Endodermal cell (in vitro differentiated cells): ENCODE results near the gene SHE. TPM values are rescaled to one million over a fixed set of nuclear protein-coding genes. Genes with fewer than 3 reads are reported as not detected.

Experiments
- DNase-seq: peaks from one replicate; pipeline ENCODE4 v3.0.0-alpha.2; 2017
- H3K27ac ChIP-seq: 2 replicates; pipeline ENCODE4 v1.5.1; 2013; ENCODE audit warnings: mild to moderate bottlenecking, low read depth, low read length, moderate library complexity
- H3K27me3 ChIP-seq: 2 replicates; pipeline ENCODE4 v1.6.1; 2013; ENCODE audit warnings: mild to moderate bottlenecking, low read length, moderate library complexity; ENCODE audit not compliant: insufficient read depth, control insufficient read depth, poor library complexity, severe bottlenecking
- H3K36me3 ChIP-seq: 2 replicates; pipeline ENCODE4 v1.7.0; 2013; ENCODE audit warnings: mild to moderate bottlenecking, low read length, moderate library complexity; ENCODE audit not compliant: control insufficient read depth, insufficient read depth
- H3K4me1 ChIP-seq: one replicate; pipeline ENCODE4 v1.7.0; 2013; ENCODE audit warnings: low read length; ENCODE audit not compliant: control insufficient read depth, insufficient read depth
- H3K4me3 ChIP-seq: 2 replicates; pipeline ENCODE4 v1.5.1; 2013; ENCODE audit warnings: mild to moderate bottlenecking, low read length, moderate library complexity
- H3K9ac ChIP-seq: 2 replicates; pipeline ENCODE4 v1.6.1; 2013; ENCODE audit warnings: mild to moderate bottlenecking, low read length, moderate library complexity; ENCODE audit not compliant: poor library complexity, severe bottlenecking; ENCODE audit errors: extremely low read depth
- H3K9me3 ChIP-seq: 2 replicates; pipeline ENCODE4 v1.6.1; 2013; ENCODE audit warnings: mild to moderate bottlenecking, low read length, moderate library complexity; ENCODE audit not compliant: control insufficient read depth
- H3K27ac Mint-ChIP-seq: 2 replicates; pipeline ENCODE4 v1.8.0; 2020; ENCODE audit warnings: mixed read lengths
- H3K27me3 Mint-ChIP-seq: 2 replicates; pipeline ENCODE4 v1.8.0; 2021; ENCODE audit warnings: mild to moderate bottlenecking, mixed read lengths; ENCODE audit not compliant: insufficient read depth
- H3K36me3 Mint-ChIP-seq: 2 replicates; pipeline ENCODE4 v1.8.0; 2020; ENCODE audit warnings: low read depth, mixed read lengths
- H3K4me1 Mint-ChIP-seq: 2 replicates; pipeline ENCODE4 v1.8.0; 2020; ENCODE audit warnings: mixed read lengths
- H3K4me3 Mint-ChIP-seq: 2 replicates; pipeline ENCODE4 v1.8.0; 2020; ENCODE audit warnings: mild to moderate bottlenecking, moderate library complexity, mixed read lengths
- H3K9me3 Mint-ChIP-seq: 2 replicates; pipeline ENCODE4 v1.8.0; 2020; ENCODE audit warnings: mild to moderate bottlenecking, mixed read lengths
- WGBS, 2 experiments: methylation state at CpG; one replicate each; pipeline versions ENCODE4 v1.1.5 to v1.1.7; 2013; ENCODE audit warnings: missing lambda C conversion rate in 2 of 2, mixed read lengths in 1 of 2; ENCODE audit not compliant: insufficient coverage in 1 of 2, insufficient read length in 1 of 2; 5-methylcytosine and 5-hydroxymethylcytosine counted together
- total RNA-seq, 2 donors: library from RNA; stranded (reverse); fragmentation: NEBNext Ultra II Directional in 1 of 2; extraction: Animal tissue kit (Norgen Biotek cat#: 25700) in 1 of 2; gene quantifications; 2 replicates in 1 of 2; 3 replicates in 1 of 2; pipeline ENCODE4 v1.2.1, GENCODE V29; 2021
- TF ChIP-seq, protein P1 (sequence below): fragments of 200-600 bp; sonication (generic); conservative IDR thresholded peaks from 2 replicates; pipeline ENCODE4 v1.5.0; 2021; ENCODE audit warnings: antibody characterized with exemption, mild to moderate bottlenecking

The SHE gene
- total RNA-seq, 2 donors from 2014 or later: 0.24 to 0.35 TPM

DNA sequence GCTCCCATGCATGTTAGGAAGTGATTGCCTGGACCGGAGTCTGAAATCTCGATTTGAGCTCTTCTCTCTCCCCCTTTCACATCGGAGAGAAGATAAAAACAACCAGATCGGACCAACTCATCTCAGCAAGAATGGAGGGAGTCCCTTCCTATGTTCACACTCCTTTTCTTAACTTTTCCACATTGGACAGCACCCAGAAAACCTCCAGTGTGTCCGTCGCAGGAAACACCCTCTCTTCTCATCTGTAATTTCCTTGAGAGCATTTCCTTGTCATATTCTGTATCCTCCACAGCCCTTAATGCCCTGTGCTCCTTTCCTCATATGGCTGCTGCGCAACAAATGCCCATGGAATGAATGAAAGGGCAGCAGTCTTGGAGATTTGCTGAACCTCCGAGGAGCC, 1.7 kb downstream of the SHE start:
- no peak overlapping the region for H3K9ac ChIP-seq
- Mint-ChIP-seq H3K4me1 (peaks cover 9% of the 10 kb centered on the region), H3K9me3 (peaks cover 12% of the 10 kb centered on the region), H3K36me3 (no peaks in the 10 kb centered on the region), H3K27ac (no peak overlapping the region), H3K4me3 (no peak overlapping the region), H3K27me3 (peaks cover 66% of the 10 kb centered on the region)
- no peaks in the 10 kb centered on the region for H3K9me3 ChIP-seq
- H3K36me3 ChIP-seq: no peaks in the 10 kb centered on the region
- no peak overlapping the region for H3K27ac ChIP-seq
- H3K4me3 ChIP-seq: no peak overlapping the region
- peaks cover 72% of the 10 kb centered on the region for H3K27me3 ChIP-seq
- 87 to 90% methylated on average over 5 to 8 of the region's 8 CpGs for WGBS, 2 experiments
- DNase-seq: no peak
- no peaks in the 10 kb centered on the region for H3K4me1 ChIP-seq
- TF ChIP-seq, protein P1, sequence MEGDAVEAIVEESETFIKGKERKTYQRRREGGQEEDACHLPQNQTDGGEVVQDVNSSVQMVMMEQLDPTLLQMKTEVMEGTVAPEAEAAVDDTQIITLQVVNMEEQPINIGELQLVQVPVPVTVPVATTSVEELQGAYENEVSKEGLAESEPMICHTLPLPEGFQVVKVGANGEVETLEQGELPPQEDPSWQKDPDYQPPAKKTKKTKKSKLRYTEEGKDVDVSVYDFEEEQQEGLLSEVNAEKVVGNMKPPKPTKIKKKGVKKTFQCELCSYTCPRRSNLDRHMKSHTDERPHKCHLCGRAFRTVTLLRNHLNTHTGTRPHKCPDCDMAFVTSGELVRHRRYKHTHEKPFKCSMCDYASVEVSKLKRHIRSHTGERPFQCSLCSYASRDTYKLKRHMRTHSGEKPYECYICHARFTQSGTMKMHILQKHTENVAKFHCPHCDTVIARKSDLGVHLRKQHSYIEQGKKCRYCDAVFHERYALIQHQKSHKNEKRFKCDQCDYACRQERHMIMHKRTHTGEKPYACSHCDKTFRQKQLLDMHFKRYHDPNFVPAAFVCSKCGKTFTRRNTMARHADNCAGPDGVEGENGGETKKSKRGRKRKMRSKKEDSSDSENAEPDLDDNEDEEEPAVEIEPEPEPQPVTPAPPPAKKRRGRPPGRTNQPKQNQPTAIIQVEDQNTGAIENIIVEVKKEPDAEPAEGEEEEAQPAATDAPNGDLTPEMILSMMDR: no peak

- Histone ChIP-seq H3K9me3 (no peaks in the 10 kb centered on the region), H3K9ac (no peak overlapping the region), H3K36me3 (no peaks in the 10 kb centered on the region), H3K4me3 (no peak overlapping the region), H3K27me3 (peaks cover 61% of the 10 kb centered on the region), H3K27ac (no peak overlapping the region), H3K4me1 (no peaks in the 10 kb centered on the region)
- WGBS, 2 experiments: 93 to 100% methylated on average over 1 of the region's 1 CpG
- TF ChIP-seq, protein P1: no peak
- Mint-ChIP-seq H3K4me1 (peaks cover 9% of the 10 kb centered on the region), H3K27ac (no peak overlapping the region), H3K36me3 (no peaks in the 10 kb centered on the region), H3K4me3 (no peak overlapping the region), H3K27me3 (peaks cover 56% of the 10 kb centered on the region), H3K9me3 (peaks cover 12% of the 10 kb centered on the region)
- DNase-seq: no peak
Measured at GRCh38 chr1:154499446-154499845, 2.8 kb downstream of the SHE start.

DNA sequence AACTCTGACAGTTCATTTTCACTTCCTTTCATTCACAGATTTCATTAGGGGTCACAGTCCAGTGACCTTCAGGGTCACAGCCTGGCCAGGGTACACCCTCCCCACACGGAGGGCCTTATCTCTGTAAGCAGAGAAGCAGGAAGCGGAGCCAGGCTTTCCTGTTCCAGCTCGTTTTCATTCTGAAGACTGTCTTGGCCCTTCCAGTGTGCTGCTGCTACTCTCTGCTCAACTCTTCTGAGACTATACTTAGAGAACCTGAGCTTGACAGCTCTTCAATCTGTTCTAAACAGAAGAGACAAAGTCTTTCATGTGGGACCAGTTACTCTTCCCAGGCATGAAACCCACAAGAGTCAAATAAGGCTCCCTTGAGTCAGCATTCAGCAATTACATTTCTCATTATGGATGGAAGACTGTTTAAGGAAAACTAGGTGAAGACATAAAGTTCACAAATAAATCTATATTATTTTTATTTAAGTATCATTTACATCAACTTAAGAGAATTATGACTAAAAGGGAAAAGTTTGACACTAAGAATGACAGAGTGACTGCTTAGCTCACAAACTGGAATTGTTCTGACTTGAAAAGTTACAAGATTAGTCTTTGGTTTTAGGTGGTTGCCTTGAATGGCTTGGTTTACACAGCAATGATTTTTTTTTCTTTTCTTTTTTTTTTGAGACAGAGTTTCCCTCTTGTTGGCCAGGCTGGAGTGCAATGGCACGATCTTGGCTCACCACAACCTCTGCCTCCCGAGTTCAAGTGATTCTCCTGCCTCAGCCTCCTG, 5.0 kb downstream of the SHE start:
- Mint-ChIP-seq H3K27ac (no peak overlapping the region), H3K36me3 (no peaks in the 10 kb centered on the region), H3K4me1 (peaks cover 26% of the 10 kb centered on the region), H3K4me3 (no peak overlapping the region), H3K9me3 (no peaks in the 10 kb centered on the region), H3K27me3 (peaks cover 35% of the 10 kb centered on the region)
- no peaks in the 10 kb centered on the region for H3K9me3 ChIP-seq
- H3K36me3 ChIP-seq: no peaks in the 10 kb centered on the region
- no peak overlapping the region for H3K27ac ChIP-seq
- peaks cover 4% of the 10 kb centered on the region for H3K4me1 ChIP-seq
- no peak overlapping the region for H3K9ac ChIP-seq
- DNase-seq: peak; percentile 58
- peaks cover 39% of the 10 kb centered on the region for H3K27me3 ChIP-seq
- TF ChIP-seq, protein P1: no peak
- 58 to 64% methylated on average over 5 of the region's 5 CpGs for WGBS, 2 experiments
- no peak overlapping the region for H3K4me3 ChIP-seq
